Right cardiac atrium (tissue), 5 donors: ENCODE data around the gene ZNF668. TPM values are rescaled to one million over a fixed set of nuclear protein-coding genes. Genes with fewer than 3 reads are reported as not detected.
"Not testable (repeated sequence)": the region's sequence is repeated elsewhere in the genome, so short reads cannot be mapped to it uniquely, and the experiment has no call there.

Source experiments
- ATAC-seq, 2 donors: fragments of 200-7000 bp; cut with Tn5 transposase; one replicate each; pipeline versions ENCODE4 v1.8.0 to v1.9.1; 2020; ENCODE audit warnings: moderate library complexity in 2 of 2, mild to moderate bottlenecking in 1 of 2
- DNase-seq, 3 donors: peaks; one replicate each; pipeline ENCODE4 v3.0.0-alpha.2; 2020
- H3K27ac ChIP-seq: one replicate; pipeline ENCODE4 v1.5.1; 2013; ENCODE audit warnings: mild to moderate bottlenecking, low read length, control low read depth, moderate library complexity
- H3K27me3 ChIP-seq: one replicate; pipeline ENCODE4 v1.6.1; 2013; ENCODE audit not compliant: control insufficient read depth, insufficient read depth
- H3K4me1 ChIP-seq: one replicate; pipeline ENCODE4 v1.6.1; 2013; ENCODE audit warnings: low read length; ENCODE audit not compliant: control insufficient read depth, insufficient read depth
- H3K4me3 ChIP-seq: one replicate; pipeline ENCODE4 v1.5.1; 2013; ENCODE audit warnings: low read length, control low read depth
- H3K9me3 ChIP-seq: one replicate; pipeline ENCODE4 v1.6.1; 2013; ENCODE audit warnings: low read length; ENCODE audit not compliant: control insufficient read depth
- WGBS: extraction: QIAGEN DNeasy Blood & Tissue Kit; methylation state at CpG from one replicate; pipeline ENCODE4 v1.1.7; 2013; 5-methylcytosine and 5-hydroxymethylcytosine counted together
- intact Hi-C, 4 donors: fragments of 100-400 bp; cut with DNase I; formaldehyde crosslinking; loops; one replicate each; pipeline versions ENCODE4 v1.11.0 to v1.14.0; 2022 to 2023
- polyA plus RNA-seq: library from polyadenylated mRNA; stranded (reverse); fragments of 200-250 nt; gene quantifications from one replicate; pipeline ENCODE4 v1.2.3, GENCODE V29; 2013
- total RNA-seq, 4 donors: library from RNA; stranded (reverse); fragmentation: NEBNext Ultra II Directional; extraction: Animal tissue kit (Norgen Biotek cat#: 25700); gene quantifications; one replicate each; pipeline ENCODE4 v1.2.1, GENCODE V29; 2021
- donor health status: healthy with polysubstance abuse.
- donor health status: DM: no; HTN: yes; CAD: no.
- donor health status: DM: no; HTN: no; CAD: no.
- donor health status: DM: no; HTN: yes; CAD: no; lungs with severe emphysema.
- donor health status: DM: yes; HTN: yes; CAD: no.

Gene ZNF668
- total and polyA plus RNA-seq, 5 donors: 4.6 to 6.6 (median 5.0) TPM

- peaks cover 7% of the 10 kb centered on the region for H3K4me1 ChIP-seq
- DNase-seq (peak in 2 of 3 donors; percentile 50 to 60), ATAC-seq (no peak)
- no peaks in the 10 kb centered on the region for H3K9me3 ChIP-seq
- H3K27ac ChIP-seq: no peak overlapping the region
- H3K4me3 ChIP-seq: no peak overlapping the region
- 88% methylated on average over 26 of the region's 26 CpGs for WGBS
- intact Hi-C loops: no loop called here
- no peaks in the 10 kb centered on the region for H3K27me3 ChIP-seq
Observed at GRCh38 chr16:31110106-31111034, 36.3 kb upstream of the ZNF668 start.

GRCh38 chr16:31109622-31110021 lies 35.6 kb upstream of the ZNF668 start:
- no peak overlapping the region for H3K4me3 ChIP-seq
- H3K27ac ChIP-seq: no peak overlapping the region
- intact Hi-C loops: no loop called here
- no peaks in the 10 kb centered on the region for H3K9me3 ChIP-seq
- 92% methylated on average over 12 of the region's 12 CpGs for WGBS
- peak in 1 of 3 donors; percentile 55 for DNase-seq
- no peak for ATAC-seq
- no peaks in the 10 kb centered on the region for H3K27me3 ChIP-seq
- H3K4me1 ChIP-seq: peaks cover 7% of the 10 kb centered on the region

GRCh38 chr16:31108794-31109558 lies 34.9 kb upstream of the ZNF668 start:
- peak overlapping the region; percentile 74 for H3K4me3 ChIP-seq
- intact Hi-C loops: no loop called here
- peaks cover 7% of the 10 kb centered on the region for H3K4me1 ChIP-seq
- peak in 1 of 3 donors; percentile 54 for DNase-seq
- peak in 1 of 2 donors; percentile 5 for ATAC-seq
- 37% methylated on average over 57 of the region's 57 CpGs for WGBS
- peak overlapping the region; percentile 85 for H3K27ac ChIP-seq
- no peaks in the 10 kb centered on the region for H3K27me3 ChIP-seq
- H3K9me3 ChIP-seq: no peaks in the 10 kb centered on the region

DNA sequence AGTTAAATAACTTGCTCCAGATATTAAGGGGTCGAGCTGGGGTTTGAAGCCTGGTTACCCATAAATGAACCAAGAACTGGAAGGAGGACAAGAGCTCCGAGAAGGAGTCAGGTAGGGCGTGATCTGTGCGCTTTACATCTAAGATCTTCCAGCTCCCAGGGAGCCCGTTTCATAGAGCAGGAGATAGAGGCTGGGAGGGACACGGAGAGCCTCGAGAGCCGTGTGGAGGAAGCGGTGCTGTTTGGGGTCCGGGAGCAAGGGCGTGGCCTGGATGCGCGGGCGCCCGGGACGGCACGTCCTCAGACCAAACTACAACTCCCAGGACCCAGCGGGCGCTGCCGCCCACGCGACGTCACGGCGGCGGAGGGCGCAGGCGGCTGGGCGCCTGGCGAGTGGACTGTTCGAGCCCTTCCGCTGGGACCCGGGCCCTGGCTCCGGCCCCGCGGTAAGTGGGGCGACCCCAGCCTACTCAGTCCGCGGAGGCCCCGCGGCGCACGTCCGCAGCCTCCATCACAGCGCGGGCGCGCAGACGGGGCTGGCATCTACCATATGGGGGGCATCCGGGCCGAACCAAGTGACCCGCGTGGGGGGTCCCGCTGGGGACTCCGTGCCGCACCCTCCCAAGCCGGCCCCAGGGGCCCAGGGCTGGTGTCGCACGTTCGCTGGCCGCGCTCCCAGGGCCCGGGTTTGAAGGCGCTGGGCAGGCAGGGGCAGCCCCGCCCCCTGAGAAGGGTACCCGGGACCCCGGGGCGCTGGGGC lies 34.2 kb upstream of the ZNF668 start, which contains the start of gene BCKDK:
Gene BCKDK, plus strand, starts transcription at position 352 of the 759 bp plus-strand sequence. CDS start 838 bp downstream, outside the sequence.
- ATAC-seq: peak; percentile 88 to 89
- peak within 1 kb of the TSS; percentile 74 for H3K4me3 ChIP-seq
- peaks cover 6% of the 10 kb centered on the region for H3K4me1 ChIP-seq
- H3K27ac ChIP-seq: peak within 1 kb of the TSS; percentile 85
- H3K27me3 ChIP-seq: no peaks in the 10 kb centered on the region
- intact Hi-C loops: no loop called here
- WGBS: 4% methylated on average over 68 of the region's 68 CpGs
- H3K9me3 ChIP-seq: no peaks in the 10 kb centered on the region
- peak; percentile 85 to 93 (median 93) for DNase-seq

- H3K4me1 ChIP-seq: peaks cover 2% of the 10 kb centered on the region
- no peak overlapping the region for H3K4me3 ChIP-seq
- intact Hi-C loops: no loop called here
- H3K9me3 ChIP-seq: no peaks in the 10 kb centered on the region
- DNase-seq (peak in 2 of 3 donors; percentile 12 to 22), ATAC-seq (no peak)
- H3K27me3 ChIP-seq: no peaks in the 10 kb centered on the region
- 94% methylated on average over 6 of the region's 6 CpGs for WGBS
- no peak overlapping the region for H3K27ac ChIP-seq
Observed at GRCh38 chr16:31107465-31107867, 33.4 kb upstream of the ZNF668 start.

DNA sequence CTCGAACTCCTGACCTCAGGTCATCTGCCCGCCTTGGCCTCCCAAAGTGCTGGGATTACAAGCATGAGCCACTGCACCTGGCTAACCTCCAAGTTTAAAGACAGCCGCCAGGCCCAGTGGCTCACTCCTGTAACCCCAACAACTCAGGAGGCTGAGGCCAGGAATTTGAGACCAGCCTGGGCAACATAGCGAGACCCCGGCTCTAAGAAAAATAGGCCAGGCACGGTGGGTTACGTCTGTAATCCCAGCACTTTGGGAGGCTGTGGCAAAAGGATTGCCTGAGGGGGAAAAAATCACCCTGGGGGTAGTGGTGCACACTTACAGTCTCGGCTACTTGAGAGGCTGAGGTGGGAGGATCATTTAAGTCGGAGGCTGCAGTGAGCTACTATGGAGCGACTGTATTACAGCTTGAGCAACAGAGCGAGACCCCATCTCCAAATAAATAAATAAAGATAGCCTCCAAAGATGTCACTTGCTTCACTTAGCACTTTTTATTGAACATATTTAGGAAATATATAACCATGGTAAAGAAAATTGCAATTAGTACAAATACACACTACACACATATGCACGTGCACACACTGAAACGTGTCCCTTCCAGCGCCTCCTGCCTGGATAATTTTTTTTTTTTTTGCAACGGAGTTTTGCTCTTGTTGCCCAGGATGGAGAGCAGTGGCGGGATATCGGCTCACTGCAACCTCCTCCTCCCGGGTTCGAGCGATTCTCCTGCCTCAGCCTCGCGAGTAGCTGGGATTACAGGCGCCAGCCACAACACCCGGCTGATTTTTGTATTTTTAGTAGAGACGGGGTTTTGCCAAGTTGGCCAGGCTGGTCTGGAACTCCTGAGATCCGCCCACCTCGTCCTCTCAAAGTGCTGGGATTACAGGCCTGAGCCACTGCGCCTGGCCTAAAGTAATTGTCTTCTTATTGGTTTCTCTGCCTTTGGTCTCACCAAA lies 32.7 kb upstream of the ZNF668 start:
- ATAC-seq (no peak), DNase-seq (peak in 1 of 3 donors; percentile 40)
- intact Hi-C loops: no loop called here
- Histone ChIP-seq H3K4me3 (no peak overlapping the region), H3K27ac (no peak overlapping the region), H3K9me3 (no peaks in the 10 kb centered on the region), H3K27me3 (no peaks in the 10 kb centered on the region), H3K4me1 (peaks cover 2% of the 10 kb centered on the region)
- WGBS: 93% methylated on average over 28 of the region's 28 CpGs

DNA sequence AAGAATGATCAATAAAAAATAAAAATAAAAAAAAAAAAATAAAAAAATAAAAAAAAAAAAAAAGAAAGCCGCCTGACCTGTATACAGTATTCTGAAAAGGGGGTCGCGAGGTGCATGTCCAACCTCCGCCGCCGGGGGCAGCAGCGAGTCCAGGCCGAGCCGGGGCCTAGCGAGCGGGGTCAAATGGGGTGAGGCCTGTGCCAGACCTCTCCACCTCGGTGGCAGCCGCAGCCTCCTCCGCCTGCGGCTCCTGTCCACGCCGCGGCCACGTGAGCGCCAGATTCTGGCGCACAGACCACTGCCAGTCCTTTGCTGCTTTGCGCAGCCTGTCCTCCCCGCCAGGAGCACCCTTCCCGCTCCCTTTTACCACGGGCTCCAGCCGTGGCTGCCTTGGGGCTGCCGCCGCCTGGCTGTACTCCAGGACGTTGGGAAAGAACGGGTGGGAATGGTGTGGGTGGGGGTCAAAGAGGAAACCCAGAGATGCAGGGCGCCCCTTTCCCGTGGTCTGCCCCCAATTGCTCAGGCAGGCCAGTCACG lies 31.7 kb upstream of the ZNF668 start:
- intact Hi-C loops: no loop called here
- peak; percentile 82 to 83 for ATAC-seq
- H3K27ac ChIP-seq: peak overlapping the region; percentile 71

DNA sequence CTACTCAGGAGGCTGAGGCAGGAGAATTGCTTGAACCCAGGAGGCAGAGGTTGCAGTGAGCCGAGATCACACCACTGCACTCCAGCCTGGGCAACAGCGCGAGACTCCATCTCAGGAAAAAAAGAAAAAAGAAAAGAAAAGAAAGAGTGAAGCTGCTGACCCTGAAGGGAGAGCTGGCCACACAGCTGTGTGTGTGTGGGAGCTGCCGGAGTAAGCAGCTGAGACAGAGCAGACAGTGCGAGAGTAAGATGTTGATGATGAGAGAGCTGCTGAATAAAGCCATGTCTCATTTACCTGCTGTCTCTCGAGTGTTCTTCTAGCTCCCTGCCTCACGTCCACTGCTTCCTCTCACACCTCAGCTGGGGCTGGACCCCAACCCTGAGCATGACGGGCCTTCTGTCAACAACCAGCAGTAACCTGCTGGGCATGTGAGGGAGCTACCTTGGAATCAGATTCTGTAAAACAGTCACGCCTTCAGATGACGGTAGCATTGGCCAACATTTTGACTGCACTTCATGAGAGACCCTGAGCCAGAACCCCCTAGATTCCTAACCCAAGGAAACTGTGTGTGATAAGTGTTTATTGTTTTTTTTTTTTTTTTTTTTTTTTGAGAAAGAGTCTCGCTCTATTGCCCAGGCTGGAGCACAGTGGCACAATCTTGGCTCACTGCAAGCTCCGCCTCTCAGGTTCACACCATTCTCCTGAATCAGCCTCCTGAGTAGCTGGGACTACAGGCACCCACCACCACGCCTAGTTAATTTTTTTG lies 27.0 kb upstream of the ZNF668 start:
- intact Hi-C loops, H3K27ac ChIP-seq, H3K27me3 ChIP-seq, H3K4me1 ChIP-seq, H3K4me3 ChIP-seq, ATAC-seq, H3K9me3 ChIP-seq: not testable (repeated sequence)
- DNase-seq: peak in 1 of 3 donors; percentile 21
- 72% methylated on average over 13 of the region's 13 CpGs for WGBS

More for the DNA sequence above, 31.7 kb upstream of the ZNF668 start:
- peaks cover 2% of the 10 kb centered on the region for H3K4me1 ChIP-seq
- DNase-seq: peak; percentile 88 to 96 (median 96)
- H3K4me3 ChIP-seq: no peak overlapping the region
- H3K27me3 ChIP-seq: no peaks in the 10 kb centered on the region
- H3K9me3 ChIP-seq: no peaks in the 10 kb centered on the region
- 15% methylated on average over 33 of the region's 33 CpGs for WGBS
